K562 (cell line): ENCODE measurements around the gene MAGI3. TPM values are rescaled to one million over a fixed set of nuclear protein-coding genes. Genes with fewer than 3 reads are reported as not detected.

Experiments
- BRD9 ChIP-seq: fragments of 450-650 bp; IDR thresholded peaks from 2 replicates; pipeline ENCODE4 v1.6.1; 2018; ENCODE audit warnings: low read depth; ENCODE audit not compliant: partially characterized antibody
- CAMTA2 ChIP-seq: fragments of 250-450 bp; sonication (Bioruptor Pico); conservative IDR thresholded peaks from 2 replicates; pipeline ENCODE4 v1.5.1; 2022
- CBX8 ChIP-seq: fragments of 200-600 bp; sonication (generic); IDR thresholded peaks from 2 replicates; pipeline ENCODE4 v1.6.1; 2012; ENCODE audit warnings: borderline replicate concordance, mixed run types, low read depth, mild to moderate bottlenecking, moderate library complexity, mixed read lengths, low read length, control low read depth, inconsistent platforms; ENCODE audit not compliant: poor library complexity, severe bottlenecking; ENCODE audit errors: extremely low read depth
- CC2D1A ChIP-seq: fragments of 450-650 bp; IDR thresholded peaks from 2 replicates; pipeline ENCODE4 v1.6.1; 2017; ENCODE audit warnings: mild to moderate bottlenecking
- CCAR2 ChIP-seq: fragments of 200-400 bp; formaldehyde crosslinking; IDR thresholded peaks from 2 replicates; pipeline ENCODE4 v1.6.1; 2017; ENCODE audit warnings: mild to moderate bottlenecking, low read depth, low read length
- CHCHD3 ChIP-seq: fragments of 250-450 bp; sonication (Bioruptor Pico); IDR thresholded peaks from 2 replicates; pipeline ENCODE4 v2.1.2; 2022; ENCODE audit warnings: mild to moderate bottlenecking
- HDAC6 ChIP-seq: IDR thresholded peaks from 2 replicates; pipeline ENCODE4 v1.6.1; 2012; ENCODE audit warnings: low read depth, mild to moderate bottlenecking, control low read depth, inconsistent platforms, low read length, moderate library complexity
- HNRNPUL1 ChIP-seq: fragments of 200-400 bp; formaldehyde crosslinking; IDR thresholded peaks from 2 replicates; pipeline ENCODE4 v1.6.1; 2017; ENCODE audit warnings: low read length
- KHSRP ChIP-seq: fragments of 450-650 bp; IDR thresholded peaks from 2 replicates; pipeline ENCODE4 v1.6.1; 2017
- MXI1 ChIP-seq: IDR thresholded peaks from 2 replicates; pipeline ENCODE4 v1.6.1; 2011; ENCODE audit warnings: low read depth, mild to moderate bottlenecking, improper control_type of control experiment, low read length
- MYBL2 ChIP-seq, 2 experiments: fragments of 450-650 bp in 1 of 2; sonication (generic) in 1 of 2; formaldehyde crosslinking in 1 of 2; IDR thresholded peaks; 2 replicates each; pipeline versions ENCODE4 v1.6.1 to v1.8.1; 2017 to 2022; ENCODE audit warnings: borderline replicate concordance in 1 of 2, inconsistent platforms in 1 of 2, low read depth in 1 of 2, mild to moderate bottlenecking in 1 of 2, missing genetic modification reagents in 1 of 2, moderate library complexity in 1 of 2
- RFX5 ChIP-seq: IDR thresholded peaks from 2 replicates; pipeline ENCODE4 v1.6.1; 2011; ENCODE audit warnings: low read depth, mild to moderate bottlenecking, improper control_type of control experiment, low read length
- ZNF197 ChIP-seq: fragments of 200-800 bp; sonication (Bioruptor generic); IDR thresholded peaks from 2 replicates; pipeline ENCODE4 v1.6.1; 2016; ENCODE audit warnings: low read depth, missing genetic modification characterization, missing compliant biosample characterization
- ZNF274 ChIP-seq: IDR thresholded peaks from 2 replicates; pipeline ENCODE4 v1.6.1; 2011; ENCODE audit warnings: low read depth, mild to moderate bottlenecking, low read length, moderate library complexity, borderline replicate concordance
- polyA plus RNA-seq, 8 experiments: library from polyadenylated mRNA; depleted of rRNA in 4 of 8; stranded (reverse) in 5 of 8; unstranded in 3 of 8; fragments of >200 nt; fragmentation: Nextera tagmentation in 2 of 8; fragmentation: Illumina TruSeq in 1 of 8; extraction: Ambion mirVana in 2 of 8; extraction: Trizol in 1 of 8; gene quantifications; 2 replicates each; pipeline versions ENCODE4 v1.2.1 to v1.2.3, GENCODE V29; 2011 to 2014; ENCODE audit warnings: inconsistent platforms in 1 of 8, missing spikeins in 1 of 8
- total RNA-seq, 7 experiments: library from RNA; depleted of rRNA in 6 of 7; stranded (reverse); fragments of >200 nt in 6 of 7; fragmentation: Illumina TruSeq in 2 of 7; extraction: Trizol in 2 of 7; gene quantifications; 2 replicates each; pipeline versions ENCODE4 v1.2.1 to v1.2.3, GENCODE V29; 2011 to 2021; ENCODE audit warnings: low replicate concordance in 1 of 7
- TF ChIP-seq, protein P1 (sequence below): fragments of 250-450 bp; sonication (Bioruptor Pico); IDR thresholded peaks from 2 replicates; pipeline ENCODE4 v1.5.0; 2021
- TF ChIP-seq, protein P2 (sequence below): sonication (generic); formaldehyde crosslinking; IDR thresholded peaks from 2 replicates; pipeline ENCODE4 v1.8.0; 2022; ENCODE audit warnings: mild to moderate bottlenecking, missing genetic modification reagents
- TF ChIP-seq, protein P3 (sequence below): fragments of 450-650 bp; IDR thresholded peaks from 2 replicates; pipeline ENCODE4 v1.6.1; 2016; ENCODE audit warnings: missing biosample characterization, missing genetic modification characterization
- TF ChIP-seq, protein P4 (sequence below): conservative IDR thresholded peaks from 2 replicates; pipeline ENCODE4 v1.6.1; 2011; ENCODE audit warnings: low read depth, mild to moderate bottlenecking, low read length; ENCODE audit not compliant: control insufficient read depth

Gene MAGI3
- total and polyA plus RNA-seq, 9 of the 15 experiments (the other 6 are each of a cell fraction or from before 2014, with no cell fraction given): 1.0 to 8.6 (median 5.5) TPM

DNA sequence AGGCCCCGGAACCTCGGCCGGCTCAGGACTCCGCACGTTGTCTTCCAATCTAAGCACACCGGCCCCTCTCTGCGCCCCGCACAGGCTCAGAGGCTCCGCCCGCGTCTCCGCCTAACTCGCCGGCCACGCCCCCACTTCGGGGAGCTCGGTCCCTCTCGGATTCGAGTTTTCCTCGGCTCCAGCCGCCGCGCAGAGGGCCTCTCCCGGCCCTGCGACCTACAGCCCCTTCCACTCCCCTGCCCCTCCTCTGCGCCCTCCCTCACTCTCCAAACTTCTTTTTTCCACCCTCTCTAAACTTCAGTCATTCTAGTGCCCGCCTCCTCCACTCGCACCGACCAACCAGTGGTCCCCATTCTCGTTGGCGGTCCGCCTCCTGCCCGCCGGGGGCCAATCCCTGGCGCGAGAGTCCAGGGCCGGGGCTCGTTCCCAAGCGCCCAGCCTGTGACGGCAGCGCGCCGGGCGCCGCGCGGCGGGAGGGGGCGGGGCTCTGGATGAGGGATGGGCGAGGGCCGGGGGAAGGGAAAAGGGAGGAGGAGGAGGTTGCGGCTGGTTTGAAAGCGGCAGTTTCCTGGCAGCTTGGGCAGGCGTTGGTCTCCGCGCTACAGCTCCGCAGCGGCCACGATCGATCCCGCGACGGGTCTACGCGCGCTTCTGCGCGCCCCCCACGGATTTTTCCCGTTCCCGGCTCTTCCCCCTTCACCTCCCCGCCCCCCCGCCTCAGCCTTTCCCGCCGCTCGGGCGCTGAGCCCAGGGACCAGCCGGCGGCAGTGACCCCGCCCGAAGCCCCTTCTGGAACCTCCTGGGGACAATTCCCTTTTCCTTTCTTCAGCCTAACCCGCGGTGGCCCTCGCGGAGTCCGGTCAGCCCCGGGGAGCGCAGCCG lies at the start of gene MAGI3 (continued):
- TF ChIP-seq, protein P1, sequence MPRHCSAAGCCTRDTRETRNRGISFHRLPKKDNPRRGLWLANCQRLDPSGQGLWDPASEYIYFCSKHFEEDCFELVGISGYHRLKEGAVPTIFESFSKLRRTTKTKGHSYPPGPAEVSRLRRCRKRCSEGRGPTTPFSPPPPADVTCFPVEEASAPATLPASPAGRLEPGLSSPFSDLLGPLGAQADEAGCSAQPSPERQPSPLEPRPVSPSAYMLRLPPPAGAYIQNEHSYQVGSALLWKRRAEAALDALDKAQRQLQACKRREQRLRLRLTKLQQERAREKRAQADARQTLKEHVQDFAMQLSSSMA: no peak
- TF ChIP-seq CBX8 (no peak), HNRNPUL1 (no peak), BRD9 (no peak), MYBL2 (IDR thresholded peaks at IDR 0.05; ENCODE audit: low read depth) (no peak), MYBL2 (CRISPR knock-in tag; IDR thresholded peaks at IDR 0.05; ENCODE audit: borderline replicate concordance) (no peak), MXI1 (no peak), CAMTA2 (CRISPR knock-in tag) (no peak), HDAC6 (no peak), CCAR2 (no peak), RFX5 (no peak), CHCHD3 (CRISPR knock-in tag) (0 out of 2 replicates have a peak, but pooled peaks have one; percentile 43), ZNF274 (no peak), KHSRP (no peak), ZNF197 (CRISPR knock-in tag) (no peak), CC2D1A (no peak)
- TF ChIP-seq, protein P2, sequence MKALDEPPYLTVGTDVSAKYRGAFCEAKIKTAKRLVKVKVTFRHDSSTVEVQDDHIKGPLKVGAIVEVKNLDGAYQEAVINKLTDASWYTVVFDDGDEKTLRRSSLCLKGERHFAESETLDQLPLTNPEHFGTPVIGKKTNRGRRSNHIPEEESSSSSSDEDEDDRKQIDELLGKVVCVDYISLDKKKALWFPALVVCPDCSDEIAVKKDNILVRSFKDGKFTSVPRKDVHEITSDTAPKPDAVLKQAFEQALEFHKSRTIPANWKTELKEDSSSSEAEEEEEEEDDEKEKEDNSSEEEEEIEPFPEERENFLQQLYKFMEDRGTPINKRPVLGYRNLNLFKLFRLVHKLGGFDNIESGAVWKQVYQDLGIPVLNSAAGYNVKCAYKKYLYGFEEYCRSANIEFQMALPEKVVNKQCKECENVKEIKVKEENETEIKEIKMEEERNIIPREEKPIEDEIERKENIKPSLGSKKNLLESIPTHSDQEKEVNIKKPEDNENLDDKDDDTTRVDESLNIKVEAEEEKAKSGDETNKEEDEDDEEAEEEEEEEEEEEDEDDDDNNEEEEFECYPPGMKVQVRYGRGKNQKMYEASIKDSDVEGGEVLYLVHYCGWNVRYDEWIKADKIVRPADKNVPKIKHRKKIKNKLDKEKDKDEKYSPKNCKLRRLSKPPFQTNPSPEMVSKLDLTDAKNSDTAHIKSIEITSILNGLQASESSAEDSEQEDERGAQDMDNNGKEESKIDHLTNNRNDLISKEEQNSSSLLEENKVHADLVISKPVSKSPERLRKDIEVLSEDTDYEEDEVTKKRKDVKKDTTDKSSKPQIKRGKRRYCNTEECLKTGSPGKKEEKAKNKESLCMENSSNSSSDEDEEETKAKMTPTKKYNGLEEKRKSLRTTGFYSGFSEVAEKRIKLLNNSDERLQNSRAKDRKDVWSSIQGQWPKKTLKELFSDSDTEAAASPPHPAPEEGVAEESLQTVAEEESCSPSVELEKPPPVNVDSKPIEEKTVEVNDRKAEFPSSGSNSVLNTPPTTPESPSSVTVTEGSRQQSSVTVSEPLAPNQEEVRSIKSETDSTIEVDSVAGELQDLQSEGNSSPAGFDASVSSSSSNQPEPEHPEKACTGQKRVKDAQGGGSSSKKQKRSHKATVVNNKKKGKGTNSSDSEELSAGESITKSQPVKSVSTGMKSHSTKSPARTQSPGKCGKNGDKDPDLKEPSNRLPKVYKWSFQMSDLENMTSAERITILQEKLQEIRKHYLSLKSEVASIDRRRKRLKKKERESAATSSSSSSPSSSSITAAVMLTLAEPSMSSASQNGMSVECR (CRISPR knock-in tag): peak; percentile 46; the same call in 1 of the 2 replicates
- TF ChIP-seq, protein P3, sequence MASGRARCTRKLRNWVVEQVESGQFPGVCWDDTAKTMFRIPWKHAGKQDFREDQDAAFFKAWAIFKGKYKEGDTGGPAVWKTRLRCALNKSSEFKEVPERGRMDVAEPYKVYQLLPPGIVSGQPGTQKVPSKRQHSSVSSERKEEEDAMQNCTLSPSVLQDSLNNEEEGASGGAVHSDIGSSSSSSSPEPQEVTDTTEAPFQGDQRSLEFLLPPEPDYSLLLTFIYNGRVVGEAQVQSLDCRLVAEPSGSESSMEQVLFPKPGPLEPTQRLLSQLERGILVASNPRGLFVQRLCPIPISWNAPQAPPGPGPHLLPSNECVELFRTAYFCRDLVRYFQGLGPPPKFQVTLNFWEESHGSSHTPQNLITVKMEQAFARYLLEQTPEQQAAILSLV (tag): no peak
- TF ChIP-seq, protein P4, sequence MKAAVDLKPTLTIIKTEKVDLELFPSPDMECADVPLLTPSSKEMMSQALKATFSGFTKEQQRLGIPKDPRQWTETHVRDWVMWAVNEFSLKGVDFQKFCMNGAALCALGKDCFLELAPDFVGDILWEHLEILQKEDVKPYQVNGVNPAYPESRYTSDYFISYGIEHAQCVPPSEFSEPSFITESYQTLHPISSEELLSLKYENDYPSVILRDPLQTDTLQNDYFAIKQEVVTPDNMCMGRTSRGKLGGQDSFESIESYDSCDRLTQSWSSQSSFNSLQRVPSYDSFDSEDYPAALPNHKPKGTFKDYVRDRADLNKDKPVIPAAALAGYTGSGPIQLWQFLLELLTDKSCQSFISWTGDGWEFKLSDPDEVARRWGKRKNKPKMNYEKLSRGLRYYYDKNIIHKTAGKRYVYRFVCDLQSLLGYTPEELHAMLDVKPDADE: no peak; the same call in 1 of the 2 replicates
